ENCODE measurements around the gene NEDD8.

DNA sequence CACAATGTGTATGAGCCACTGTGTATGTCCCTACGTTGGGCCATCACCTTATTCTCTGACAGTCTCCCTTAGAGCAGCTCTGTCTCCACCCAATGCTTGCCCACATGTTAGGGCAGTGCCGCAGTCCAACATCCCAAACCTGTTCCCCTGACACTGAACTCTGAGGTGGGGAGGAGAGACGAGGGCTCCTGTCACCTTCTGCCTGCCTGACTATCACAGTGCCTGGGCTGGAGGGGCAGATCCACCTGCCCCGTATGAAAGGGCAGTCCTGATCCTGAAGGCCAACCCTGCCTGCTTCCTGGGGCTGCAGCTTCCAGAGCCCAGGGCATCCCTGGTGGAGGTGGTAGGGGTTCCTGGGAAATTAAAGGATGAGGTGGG, 28.6 kb upstream of the NEDD8 start:
- no peak for TF ChIP-seq POLR2A (IDR thresholded peaks at IDR 0.05; ENCODE audit: low read depth, low read length)
- TF ChIP-seq, protein P1, sequence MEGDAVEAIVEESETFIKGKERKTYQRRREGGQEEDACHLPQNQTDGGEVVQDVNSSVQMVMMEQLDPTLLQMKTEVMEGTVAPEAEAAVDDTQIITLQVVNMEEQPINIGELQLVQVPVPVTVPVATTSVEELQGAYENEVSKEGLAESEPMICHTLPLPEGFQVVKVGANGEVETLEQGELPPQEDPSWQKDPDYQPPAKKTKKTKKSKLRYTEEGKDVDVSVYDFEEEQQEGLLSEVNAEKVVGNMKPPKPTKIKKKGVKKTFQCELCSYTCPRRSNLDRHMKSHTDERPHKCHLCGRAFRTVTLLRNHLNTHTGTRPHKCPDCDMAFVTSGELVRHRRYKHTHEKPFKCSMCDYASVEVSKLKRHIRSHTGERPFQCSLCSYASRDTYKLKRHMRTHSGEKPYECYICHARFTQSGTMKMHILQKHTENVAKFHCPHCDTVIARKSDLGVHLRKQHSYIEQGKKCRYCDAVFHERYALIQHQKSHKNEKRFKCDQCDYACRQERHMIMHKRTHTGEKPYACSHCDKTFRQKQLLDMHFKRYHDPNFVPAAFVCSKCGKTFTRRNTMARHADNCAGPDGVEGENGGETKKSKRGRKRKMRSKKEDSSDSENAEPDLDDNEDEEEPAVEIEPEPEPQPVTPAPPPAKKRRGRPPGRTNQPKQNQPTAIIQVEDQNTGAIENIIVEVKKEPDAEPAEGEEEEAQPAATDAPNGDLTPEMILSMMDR (IDR thresholded peaks at IDR 0.05; ENCODE audit: extremely low read depth in 1 of 2, insufficient read depth in 1 of 2, low read depth in 1 of 2, low read length in 2 of 2) = no peak
- TF ChIP-seq EZH2 (IDR thresholded peaks at IDR 0.05; ENCODE audit: borderline replicate concordance, low read depth, low read length, severe bottlenecking) = no peak
- no peak for TF ChIP-seq FOS (IDR thresholded peaks at IDR 0.05; ENCODE audit: borderline replicate concordance, insufficient read depth, low read length)
- TF ChIP-seq, protein P2, sequence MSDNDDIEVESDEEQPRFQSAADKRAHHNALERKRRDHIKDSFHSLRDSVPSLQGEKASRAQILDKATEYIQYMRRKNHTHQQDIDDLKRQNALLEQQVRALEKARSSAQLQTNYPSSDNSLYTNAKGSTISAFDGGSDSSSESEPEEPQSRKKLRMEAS (IDR thresholded peaks at IDR 0.05; ENCODE audit: insufficient read depth, insufficient read length) = no peak
- TF ChIP-seq POLR2AphosphoS5 (IDR thresholded peaks at IDR 0.05; ENCODE audit: insufficient read depth, low read depth, low read length) = no peak

Data from endothelial cell of umbilical vein (primary cell).